Activated T-cell treated with anti-CD3 and anti-CD28 coated beads, Interleukin-2, amount 50 U/mL, for 72 hours (primary cell): ENCODE data around the gene TULP1. TPM values are rescaled to one million over a fixed set of nuclear protein-coding genes. Genes with fewer than 3 reads are reported as not detected.
A peak's percentile ranks its signal among the peaks of the same experiment; 100 is the strongest.

ENCODE experiments used
- ATAC-seq, 2 donors: fragments of 150-1000 bp; cut with Tn5 transposase; replicated peaks in 1 of 2; 2 replicates each; pipeline ENCODE4 v1.10.0; 2021; ENCODE audit warnings: moderate library complexity in 2 of 2, mild to moderate bottlenecking in 1 of 2
- DNase-seq, 2 donors: peaks; one replicate each; pipeline ENCODE4 v3.0.0; 2021 to 2022; ENCODE audit warnings: mixed read lengths in 1 of 2
- H3K27ac Mint-ChIP-seq: one replicate; pipeline ENCODE4 v1.8.0; 2022; ENCODE audit warnings: mild to moderate bottlenecking, moderate library complexity, mixed read lengths
- H3K27me3 Mint-ChIP-seq: one replicate; pipeline ENCODE4 v1.8.0; 2022; ENCODE audit warnings: low read depth, mixed read lengths
- H3K36me3 Mint-ChIP-seq, 2 donors: one replicate each; pipeline ENCODE4 v1.8.0; 2022; ENCODE audit warnings: mixed read lengths in 2 of 2, mild to moderate bottlenecking in 1 of 2; ENCODE audit not compliant: insufficient read depth in 2 of 2
- H3K4me1 Mint-ChIP-seq: one replicate; pipeline ENCODE4 v1.8.0; 2022; ENCODE audit warnings: low read depth, mixed read lengths
- H3K4me3 Mint-ChIP-seq, 2 donors: one replicate each; pipeline ENCODE4 v1.8.0; 2022; ENCODE audit warnings: mild to moderate bottlenecking in 2 of 2, mixed read lengths in 2 of 2, moderate library complexity in 2 of 2
- H3K9me3 Mint-ChIP-seq, 2 donors: one replicate each; pipeline ENCODE4 v1.8.0; 2022; ENCODE audit warnings: mixed read lengths in 2 of 2
- total RNA-seq, 2 donors: library from RNA; stranded (reverse); gene quantifications; one replicate each; pipeline ENCODE4 v1.2.3, GENCODE V29; 2022

The TULP1 gene
- total RNA-seq, result not detected

DNA sequence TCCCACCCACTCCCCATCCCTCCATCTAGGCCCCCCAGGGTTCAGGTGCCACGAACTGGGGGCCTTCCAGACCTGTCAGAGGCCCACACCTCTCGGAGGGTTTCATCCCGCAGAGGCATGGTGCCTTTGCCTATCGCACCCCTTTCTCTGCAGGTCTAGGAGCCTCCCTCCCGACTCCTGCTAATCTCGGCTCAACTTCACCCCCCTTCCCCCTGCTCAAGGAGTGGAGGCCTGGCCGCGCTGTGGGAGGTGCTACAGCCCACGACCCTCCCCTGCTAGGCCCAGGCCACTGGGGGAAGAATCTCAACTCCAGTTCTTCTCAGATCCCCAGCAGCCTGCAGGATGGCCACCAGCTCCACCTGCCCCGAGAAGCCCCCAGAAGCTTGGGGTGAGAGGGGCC, at the start of gene TULP1:
TSS of gene TULP1 (minus strand) at position 157 of the 400 bp plus-strand sequence. CDS start at position 119, 38 bp downstream.
- Mint-ChIP-seq H3K36me3 (no peaks in the 10 kb centered on the region), H3K4me1 (peaks cover 6% of the 10 kb centered on the region), H3K27me3 (peaks cover 16% of the 10 kb centered on the region), H3K9me3 (no peaks in the 10 kb centered on the region), H3K27ac (no peak within 1 kb of the TSS), H3K4me3 (peak within 1 kb of the TSS in 1 of 2 donors; percentile 37)
- no peak for DNase-seq
- no peak for ATAC-seq

DNA sequence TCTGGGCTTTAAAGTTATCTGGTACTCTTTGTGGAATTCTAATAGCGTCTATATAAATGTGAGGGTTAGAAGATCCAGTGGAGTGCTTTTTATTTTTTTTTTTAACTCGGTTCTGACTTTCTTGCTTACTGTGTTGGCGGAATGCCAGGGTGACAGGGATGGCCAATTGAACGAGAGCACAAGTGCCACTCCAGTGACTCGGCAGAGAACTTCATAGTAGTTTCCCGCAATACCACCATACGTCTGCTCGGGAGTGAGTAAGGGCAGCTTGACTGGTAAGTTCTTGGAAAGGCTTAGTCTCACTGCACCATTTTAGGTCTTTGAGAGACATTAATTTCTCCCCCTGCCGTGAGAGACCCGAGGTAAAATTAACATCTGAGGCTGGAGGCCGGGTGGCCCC, 49.4 kb upstream of the TULP1 start:
- Mint-ChIP-seq H3K27me3 (peaks cover 10% of the 10 kb centered on the region), H3K27ac (no peak overlapping the region), H3K36me3 (no peaks in the 10 kb centered on the region), H3K4me3 (no peak overlapping the region), H3K4me1 (no peaks in the 10 kb centered on the region), H3K9me3 (no peaks in the 10 kb centered on the region)
- ATAC-seq, result peak in 1 of 2 donors; percentile 18
- no peak for DNase-seq

DNA sequence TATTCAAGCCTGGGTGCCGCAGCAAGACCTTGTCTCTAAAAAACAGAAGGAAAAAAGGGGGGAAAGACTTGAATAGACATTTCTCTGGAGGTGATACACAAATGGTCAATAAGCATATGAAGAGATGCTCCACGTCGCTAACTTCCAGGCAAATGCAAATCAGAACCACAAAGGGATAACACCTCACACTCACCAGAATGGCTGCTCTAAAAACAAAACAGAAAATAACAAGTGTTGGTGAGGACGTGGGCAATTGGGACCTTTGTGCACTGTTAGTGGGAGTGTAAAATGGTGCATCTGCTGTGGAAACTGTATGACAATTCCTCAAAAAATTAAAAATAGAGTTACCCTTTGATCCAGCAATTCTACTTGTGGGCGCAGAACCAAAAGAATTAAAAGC, 48.4 kb upstream of the TULP1 start:
- Mint-ChIP-seq H3K27ac (no peak overlapping the region), H3K27me3 (peaks cover 10% of the 10 kb centered on the region), H3K4me3 (no peak overlapping the region), H3K4me1 (no peaks in the 10 kb centered on the region), H3K36me3 (no peaks in the 10 kb centered on the region), H3K9me3 (no peaks in the 10 kb centered on the region)
- ATAC-seq (no peak), DNase-seq (no peak)

DNA sequence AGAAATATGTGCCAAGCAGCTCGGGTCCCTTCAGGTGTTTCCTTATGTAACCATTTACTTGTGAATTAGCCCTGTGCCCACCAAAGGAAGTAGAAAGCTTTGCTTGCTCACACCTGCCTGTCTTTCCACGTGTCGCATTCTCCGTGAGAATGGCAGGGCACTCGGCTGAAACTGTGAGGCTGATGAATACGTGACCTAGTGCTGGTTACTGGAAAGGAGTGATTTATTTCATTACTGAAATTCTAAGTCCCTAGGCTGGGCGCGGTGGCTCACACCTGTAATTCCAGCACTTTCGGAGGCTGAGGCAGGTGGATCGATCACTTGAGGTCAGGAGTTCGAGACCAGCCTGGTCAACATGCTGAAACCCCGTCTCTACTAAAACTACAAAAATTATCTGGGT, 45.9 kb upstream of the TULP1 start:
- no peak overlapping the region for H3K4me3 Mint-ChIP-seq
- H3K27me3 Mint-ChIP-seq, result no peaks in the 10 kb centered on the region
- H3K9me3 Mint-ChIP-seq, result no peaks in the 10 kb centered on the region
- H3K4me1 Mint-ChIP-seq, result no peaks in the 10 kb centered on the region
- no peak overlapping the region for H3K27ac Mint-ChIP-seq
- H3K36me3 Mint-ChIP-seq, result no peaks in the 10 kb centered on the region
- DNase-seq (no peak), ATAC-seq (peak in 1 of 2 donors; percentile 36)

DNA sequence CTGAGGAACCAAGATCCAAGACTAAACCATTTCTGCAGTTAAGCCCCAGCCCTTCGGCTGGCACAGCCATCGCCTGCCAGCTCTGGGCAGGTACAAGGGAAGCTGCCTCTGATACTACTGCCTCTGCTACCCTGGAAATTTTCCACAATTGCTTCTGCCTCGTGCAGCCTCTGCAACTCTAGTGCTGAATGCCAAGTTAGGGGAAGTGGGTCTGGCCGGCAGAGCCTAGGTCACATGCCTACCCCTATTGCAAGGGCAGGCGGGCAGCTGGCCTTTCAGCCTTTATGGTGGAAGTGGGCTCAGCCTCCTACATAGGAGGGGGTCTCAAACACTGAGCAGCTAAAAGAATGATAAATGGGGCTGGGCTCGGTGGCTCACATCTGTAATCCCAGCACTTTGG, 44.5 kb upstream of the TULP1 start:
- Mint-ChIP-seq H3K4me3 (no peak overlapping the region), H3K9me3 (no peaks in the 10 kb centered on the region), H3K4me1 (peaks cover 2% of the 10 kb centered on the region), H3K27me3 (no peaks in the 10 kb centered on the region), H3K27ac (no peak overlapping the region), H3K36me3 (no peaks in the 10 kb centered on the region)
- DNase-seq (no peak), ATAC-seq (no peak)

DNA sequence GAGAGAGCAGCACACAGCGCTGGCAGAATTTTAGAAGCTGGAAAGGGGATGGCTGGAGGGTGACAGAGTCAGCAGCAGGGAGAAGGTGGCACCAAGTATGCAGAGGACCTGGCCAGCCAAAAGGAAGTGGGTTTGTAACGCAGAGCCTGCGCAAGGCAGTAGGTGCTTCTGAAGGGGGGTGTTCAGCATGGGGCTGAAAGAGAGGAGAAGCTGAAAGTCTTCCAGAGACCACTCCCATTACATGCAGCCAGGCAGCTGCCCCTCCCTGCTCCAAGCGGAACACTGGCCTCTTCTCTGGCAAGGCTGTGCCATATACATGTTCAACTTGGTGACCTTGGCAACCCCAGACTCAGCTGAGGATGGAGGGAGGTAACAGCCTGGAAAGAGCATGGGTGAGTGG, 42.1 kb upstream of the TULP1 start:
- Mint-ChIP-seq H3K27ac (no peak overlapping the region), H3K4me1 (peaks cover 8% of the 10 kb centered on the region), H3K36me3 (peaks cover 4% of the 10 kb centered on the region in 2 donors), H3K4me3 (no peak overlapping the region), H3K9me3 (peaks cover 2 to 3% of the 10 kb centered on the region in 2 donors), H3K27me3 (no peaks in the 10 kb centered on the region)
- no peak for DNase-seq
- ATAC-seq, result no peak

DNA sequence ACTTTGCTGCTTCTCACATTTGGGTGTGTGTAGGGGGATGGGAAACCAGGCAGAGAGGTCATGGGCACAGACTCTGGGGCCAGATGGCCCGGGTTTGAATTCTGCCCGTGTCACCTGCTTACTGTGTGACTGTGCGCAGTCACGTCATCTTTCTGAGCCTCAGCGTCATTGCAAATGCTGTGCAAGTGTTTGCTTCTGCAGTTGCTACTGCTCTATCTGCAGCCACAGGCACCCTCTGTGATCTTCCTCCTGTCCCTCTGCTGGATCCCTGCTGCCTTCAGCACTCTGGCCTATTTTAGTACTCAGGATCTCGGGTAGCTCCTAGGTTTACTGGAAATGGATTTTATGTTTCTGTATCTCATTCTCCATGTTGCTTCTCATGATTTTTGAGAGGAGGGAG, 40.6 kb upstream of the TULP1 start:
- DNase-seq, result no peak
- peaks cover 2 to 3% of the 10 kb centered on the region in 2 donors for H3K9me3 Mint-ChIP-seq

DNA sequence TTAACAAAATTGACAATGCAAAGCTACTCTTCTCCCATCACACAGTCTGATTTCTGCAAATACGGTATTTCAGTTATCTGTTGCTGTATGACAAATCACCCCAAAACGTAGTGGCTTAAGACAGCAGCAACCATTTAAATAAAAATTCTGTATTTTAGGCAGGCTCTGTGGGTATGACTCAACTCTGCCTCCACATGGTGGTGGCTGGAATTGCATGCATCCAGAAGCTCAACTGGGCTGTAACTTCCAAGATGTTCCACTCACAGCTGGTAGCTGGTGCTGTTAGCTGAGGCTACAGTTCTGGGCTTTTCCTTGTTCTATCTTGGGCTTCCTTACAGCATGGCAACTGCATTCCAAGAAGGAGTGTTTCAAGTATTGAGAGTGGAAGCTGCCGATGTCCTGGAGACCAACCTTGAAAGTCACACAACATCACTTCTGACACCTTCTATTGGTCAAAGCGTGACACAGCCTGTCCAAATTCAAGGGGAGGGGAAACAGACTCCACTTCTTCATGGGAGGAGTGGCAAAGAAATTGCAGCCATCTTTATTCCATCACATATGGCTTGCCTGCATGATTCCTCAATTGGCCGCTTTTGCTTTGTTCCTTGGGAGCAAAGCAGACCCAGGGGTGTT, 39.7 kb upstream of the TULP1 start:
- peak; percentile 58 to 61 for DNase-seq
- Mint-ChIP-seq H3K27ac (no peak overlapping the region), H3K4me3 (no peak overlapping the region), H3K9me3 (peaks cover 2 to 3% of the 10 kb centered on the region in 2 donors), H3K36me3 (peaks cover 4% of the 10 kb centered on the region in 2 donors), H3K4me1 (peaks cover 8% of the 10 kb centered on the region), H3K27me3 (no peaks in the 10 kb centered on the region)
- ATAC-seq, result peak in 1 of 2 donors; percentile 27

More for the DNA sequence above, 40.6 kb upstream of the TULP1 start:
- no peaks in the 10 kb centered on the region for H3K27me3 Mint-ChIP-seq
- ATAC-seq, result no peak
- no peak overlapping the region for H3K4me3 Mint-ChIP-seq
- H3K36me3 Mint-ChIP-seq, result peaks cover 4% of the 10 kb centered on the region in 2 donors
- H3K27ac Mint-ChIP-seq, result no peak overlapping the region
- peaks cover 8% of the 10 kb centered on the region for H3K4me1 Mint-ChIP-seq

DNA sequence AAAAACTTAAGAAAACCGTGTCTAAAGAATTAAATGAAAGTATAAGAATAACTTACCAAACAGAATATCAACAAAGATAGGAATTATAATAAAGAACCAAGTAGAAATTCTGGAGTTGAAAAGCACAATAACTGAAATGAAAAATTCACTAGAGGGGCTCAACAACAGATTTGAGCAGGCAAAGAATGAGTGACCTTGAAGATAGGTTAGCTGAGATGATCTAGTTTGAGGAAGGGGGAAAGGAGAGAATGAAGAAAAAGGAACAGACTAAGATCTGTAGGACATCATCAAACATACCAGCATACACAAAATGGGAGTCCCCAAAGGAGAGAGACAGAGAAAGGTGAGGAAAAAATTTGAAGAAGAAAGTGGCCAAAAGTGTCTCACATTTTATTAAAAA, 37.7 kb upstream of the TULP1 start:
- Mint-ChIP-seq H3K4me1 (peaks cover 8% of the 10 kb centered on the region), H3K27ac (no peak overlapping the region), H3K9me3 (peaks cover 2 to 3% of the 10 kb centered on the region in 2 donors), H3K4me3 (no peak overlapping the region), H3K36me3 (peaks cover 4% of the 10 kb centered on the region in 2 donors), H3K27me3 (no peaks in the 10 kb centered on the region)
- DNase-seq, result no peak
- no peak for ATAC-seq

DNA sequence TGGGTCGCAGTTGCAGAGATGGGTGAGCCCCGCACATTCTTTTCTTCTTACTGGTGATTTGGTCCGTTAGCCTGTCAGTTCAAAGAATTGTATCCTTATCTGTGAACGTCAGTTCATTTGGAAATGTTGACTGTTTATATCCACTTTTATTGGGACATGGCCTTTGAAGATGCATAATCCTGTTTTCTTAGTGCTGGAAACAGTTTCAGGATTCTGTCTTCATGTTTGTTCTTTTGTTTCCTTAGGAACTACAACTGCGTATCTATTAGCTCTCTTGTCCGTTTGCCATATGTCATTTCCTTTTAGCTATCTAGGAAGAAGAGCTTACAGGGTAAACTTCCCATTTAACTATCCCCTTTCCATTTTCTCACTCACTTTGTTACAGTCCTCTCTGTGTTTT, 35.0 kb upstream of the TULP1 start:
- no peak for ATAC-seq
- H3K27me3 Mint-ChIP-seq, result no peaks in the 10 kb centered on the region
- H3K9me3 Mint-ChIP-seq, result peaks cover 2 to 3% of the 10 kb centered on the region in 2 donors

DNA sequence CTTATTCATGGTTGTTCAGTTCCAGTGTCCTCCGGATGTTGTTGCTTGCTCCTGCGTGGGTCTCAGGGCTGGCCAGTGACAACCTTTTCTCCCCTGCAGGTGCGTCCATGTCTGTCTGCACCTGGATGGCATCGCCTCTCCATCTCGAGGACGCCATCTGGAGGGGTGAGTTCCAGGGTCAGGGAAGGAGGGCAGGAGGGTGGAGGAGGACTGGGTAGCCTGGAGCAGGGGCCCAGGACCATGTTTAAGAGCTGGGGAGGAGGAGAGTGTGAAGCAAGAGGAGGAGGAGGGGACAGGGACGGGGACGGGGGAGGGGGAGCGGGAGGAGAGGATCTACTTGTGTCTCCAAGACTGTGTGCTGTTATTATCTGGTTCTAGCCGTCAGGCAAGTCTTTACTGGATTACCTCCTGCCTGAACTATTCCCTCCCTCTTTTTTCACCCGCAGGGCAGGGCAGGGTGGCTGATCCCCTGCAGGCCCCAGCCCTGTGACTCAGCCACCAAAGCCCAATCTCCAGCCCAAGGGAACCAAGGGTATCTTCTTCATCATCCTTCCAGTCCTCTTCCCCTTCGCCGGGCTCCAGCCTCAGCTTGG, 32.2 kb upstream of the TULP1 start:
- peaks cover 2 to 3% of the 10 kb centered on the region in 2 donors for H3K9me3 Mint-ChIP-seq
- ATAC-seq, result no peak
- no peak overlapping the region for H3K4me3 Mint-ChIP-seq
- H3K27me3 Mint-ChIP-seq, result no peaks in the 10 kb centered on the region
- peaks cover under 1 to 4% of the 10 kb centered on the region in 2 donors for H3K36me3 Mint-ChIP-seq
- H3K27ac Mint-ChIP-seq, result no peak overlapping the region
- DNase-seq, result no peak
- peaks cover 13% of the 10 kb centered on the region for H3K4me1 Mint-ChIP-seq

More for the DNA sequence above, 35.0 kb upstream of the TULP1 start:
- peaks cover 21% of the 10 kb centered on the region for H3K4me1 Mint-ChIP-seq
- no peak overlapping the region for H3K4me3 Mint-ChIP-seq
- H3K27ac Mint-ChIP-seq, result no peak overlapping the region
- peaks cover 4 to 5% of the 10 kb centered on the region in 2 donors for H3K36me3 Mint-ChIP-seq
- no peak for DNase-seq

DNA sequence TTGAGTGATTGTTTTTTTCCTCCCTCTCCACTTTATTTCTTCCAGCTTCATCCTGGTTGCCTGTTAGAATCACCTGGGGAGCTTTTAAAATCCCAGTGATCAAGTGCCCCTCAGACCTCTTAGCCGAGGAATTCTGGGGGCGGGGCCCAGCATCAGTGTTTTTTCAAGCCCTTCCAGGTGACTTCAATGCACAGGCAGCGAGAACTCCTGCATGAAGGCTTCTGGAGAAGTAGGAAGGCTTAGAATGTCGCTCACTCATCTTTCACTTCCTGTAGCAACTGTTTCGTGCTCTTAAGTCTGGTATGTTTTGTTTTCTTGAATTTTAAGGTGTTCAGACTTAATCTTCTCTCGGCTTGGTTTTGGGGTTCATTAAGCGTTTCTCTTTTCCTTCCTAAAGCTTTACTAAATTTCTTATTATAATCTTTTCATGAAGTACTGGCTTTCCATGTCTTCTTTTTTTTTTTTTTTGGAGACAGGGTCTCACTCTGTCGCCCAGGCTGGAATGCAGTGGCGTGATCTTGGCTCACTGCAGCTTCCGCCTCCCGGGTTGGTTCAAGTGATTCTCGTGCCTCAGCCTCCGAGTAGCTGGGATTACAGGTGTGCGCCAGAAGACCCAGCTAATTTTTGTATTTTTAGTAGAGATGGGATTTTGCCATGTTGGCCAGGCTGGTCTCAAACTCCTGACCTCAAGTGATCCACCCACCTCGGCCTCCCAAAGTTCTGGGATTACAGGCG, 30.9 kb upstream of the TULP1 start:
- H3K36me3 Mint-ChIP-seq, result peaks cover 0 to 4% of the 10 kb centered on the region in 2 donors
- peaks cover 2 to 3% of the 10 kb centered on the region in 2 donors for H3K9me3 Mint-ChIP-seq
- H3K4me3 Mint-ChIP-seq, result peak overlapping the region in 1 of 2 donors; percentile 45
- no peaks in the 10 kb centered on the region for H3K27me3 Mint-ChIP-seq
- peaks cover 13% of the 10 kb centered on the region for H3K4me1 Mint-ChIP-seq
- ATAC-seq (no peak), DNase-seq (no peak)
- H3K27ac Mint-ChIP-seq, result no peak overlapping the region

DNA sequence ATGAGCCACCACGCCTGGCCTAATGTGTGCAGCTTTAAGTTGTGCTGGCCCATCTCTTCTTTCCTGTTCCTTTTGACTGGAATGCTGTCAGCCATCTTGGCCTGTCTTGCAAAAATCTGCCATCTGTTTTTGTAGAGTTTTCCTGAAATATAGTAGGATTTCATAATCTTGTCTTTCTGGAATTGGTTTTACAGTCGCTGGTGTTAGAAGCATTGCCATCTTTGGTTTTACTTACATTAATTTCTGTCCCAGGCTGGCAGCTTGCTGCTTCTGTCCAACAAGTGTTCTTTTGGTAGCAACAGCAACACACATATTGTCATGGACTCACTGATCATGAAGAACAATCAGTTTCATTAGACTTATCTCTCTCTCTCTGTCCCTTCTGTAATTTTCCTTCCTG, 29.1 kb upstream of the TULP1 start:
- peaks cover 2 to 3% of the 10 kb centered on the region in 2 donors for H3K9me3 Mint-ChIP-seq
- no peaks in the 10 kb centered on the region for H3K27me3 Mint-ChIP-seq
- DNase-seq (no peak), ATAC-seq (no peak)
- peaks cover 13% of the 10 kb centered on the region for H3K4me1 Mint-ChIP-seq
- H3K27ac Mint-ChIP-seq, result no peak overlapping the region
- H3K4me3 Mint-ChIP-seq, result no peak overlapping the region
- peaks cover 0 to 4% of the 10 kb centered on the region in 2 donors for H3K36me3 Mint-ChIP-seq
